Astrocyte of the spinal cord (primary cell): ENCODE results near the gene PCDHGA1.
"Not testable (repeated sequence)": the region's sequence is repeated elsewhere in the genome, so short reads cannot be mapped to it uniquely, and the experiment has no call there.

Source experiments
- DNase-seq: peaks from one replicate; pipeline ENCODE4 v3.0.0; 2011; ENCODE audit warnings: low read depth, low spot score
- H3K4me3 ChIP-seq: 2 replicates; pipeline ENCODE4 v1.5.1; 2011; ENCODE audit warnings: low read depth, mild to moderate bottlenecking, low read length, moderate library complexity
- in situ Hi-C: cut with HindIII; loops from 2 replicates; pipeline ENCODE4 v1.10.0; 2017; ENCODE audit warnings: low sequenced_read_pairs
- TF ChIP-seq, protein P1 (sequence below): IDR thresholded peaks from 2 replicates; pipeline ENCODE4 v1.5.1; 2012; ENCODE audit warnings: low read depth, mild to moderate bottlenecking, low read length, inconsistent platforms

The PCDHGA1 gene

GRCh38 chr5:141393267-141393666, 63.0 kb downstream of the PCDHGA1 start:
- DNase-seq: no peak
- in situ Hi-C loops: no loop called here
- H3K4me3 ChIP-seq: no peak overlapping the region
- TF ChIP-seq, protein P1, sequence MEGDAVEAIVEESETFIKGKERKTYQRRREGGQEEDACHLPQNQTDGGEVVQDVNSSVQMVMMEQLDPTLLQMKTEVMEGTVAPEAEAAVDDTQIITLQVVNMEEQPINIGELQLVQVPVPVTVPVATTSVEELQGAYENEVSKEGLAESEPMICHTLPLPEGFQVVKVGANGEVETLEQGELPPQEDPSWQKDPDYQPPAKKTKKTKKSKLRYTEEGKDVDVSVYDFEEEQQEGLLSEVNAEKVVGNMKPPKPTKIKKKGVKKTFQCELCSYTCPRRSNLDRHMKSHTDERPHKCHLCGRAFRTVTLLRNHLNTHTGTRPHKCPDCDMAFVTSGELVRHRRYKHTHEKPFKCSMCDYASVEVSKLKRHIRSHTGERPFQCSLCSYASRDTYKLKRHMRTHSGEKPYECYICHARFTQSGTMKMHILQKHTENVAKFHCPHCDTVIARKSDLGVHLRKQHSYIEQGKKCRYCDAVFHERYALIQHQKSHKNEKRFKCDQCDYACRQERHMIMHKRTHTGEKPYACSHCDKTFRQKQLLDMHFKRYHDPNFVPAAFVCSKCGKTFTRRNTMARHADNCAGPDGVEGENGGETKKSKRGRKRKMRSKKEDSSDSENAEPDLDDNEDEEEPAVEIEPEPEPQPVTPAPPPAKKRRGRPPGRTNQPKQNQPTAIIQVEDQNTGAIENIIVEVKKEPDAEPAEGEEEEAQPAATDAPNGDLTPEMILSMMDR: no peak

GRCh38 chr5:141394401-141395187, 64.3 kb downstream of the PCDHGA1 start:
- in situ Hi-C loops, H3K4me3 ChIP-seq, DNase-seq: not testable (repeated sequence)

DNA sequence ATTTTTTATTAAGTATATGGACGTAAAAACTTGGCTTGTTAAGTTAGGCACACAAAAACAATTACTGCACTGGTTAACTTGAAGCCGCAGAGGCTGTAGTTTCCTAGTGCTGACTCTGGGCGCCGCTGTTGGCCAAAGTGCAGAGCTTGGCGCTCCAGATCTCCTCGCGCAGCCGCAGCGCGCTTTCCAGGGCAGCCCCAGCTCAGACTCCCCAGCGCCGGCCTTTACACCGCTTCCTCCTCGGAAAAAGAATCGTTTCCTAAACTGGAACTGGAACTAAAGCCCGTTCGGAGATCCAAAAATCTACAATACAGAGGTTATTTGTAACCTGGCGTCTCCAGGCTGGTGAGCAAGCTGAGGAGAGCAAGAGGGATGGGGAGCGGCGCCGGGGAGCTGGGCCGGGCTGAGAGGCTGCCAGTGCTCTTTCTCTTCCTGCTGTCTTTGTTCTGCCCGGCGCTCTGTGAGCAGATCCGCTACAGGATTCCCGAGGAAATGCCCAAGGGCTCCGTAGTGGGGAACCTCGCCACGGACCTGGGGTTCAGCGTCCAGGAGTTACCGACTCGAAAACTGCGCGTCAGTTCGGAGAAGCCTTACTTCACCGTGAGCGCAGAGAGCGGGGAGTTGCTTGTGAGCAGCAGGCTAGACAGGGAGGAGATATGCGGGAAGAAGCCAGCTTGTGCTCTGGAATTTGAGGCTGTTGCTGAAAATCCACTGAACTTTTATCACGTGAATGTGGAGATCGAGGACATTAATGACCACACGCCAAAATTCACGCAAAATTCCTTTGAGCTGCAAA, 67.6 kb downstream of the PCDHGA1 start, which contains the start of gene PCDHGB5:
Gene PCDHGB5 (plus strand): TSS at position 192 of the 796 bp plus-strand sequence. CDS start 181 bp downstream, at position 373.
- peak; percentile 72 for DNase-seq
- in situ Hi-C loops: not testable (repeated sequence)
- TF ChIP-seq, protein P1: peak; percentile 65
- H3K4me3 ChIP-seq: peak within 1 kb of the TSS; percentile 38

GRCh38 chr5:141398608-141399007, 68.3 kb downstream of the PCDHGA1 start:
- in situ Hi-C loops: no loop called here
- H3K4me3 ChIP-seq: no peak overlapping the region

GRCh38 chr5:141399555-141400258, 69.4 kb downstream of the PCDHGA1 start:
- no peak for DNase-seq
- TF ChIP-seq, protein P1: no peak
- in situ Hi-C loops: no loop called here
- H3K4me3 ChIP-seq: no peak overlapping the region

More at GRCh38 chr5:141398608-141399007, 68.3 kb downstream of the PCDHGA1 start:
- TF ChIP-seq, protein P1: no peak
- DNase-seq: no peak

GRCh38 chr5:141402553-141403243, 72.4 kb downstream of the PCDHGA1 start, which contains the start of gene PCDHGA9:
PCDHGA9 (plus strand) TSS chr5:141402778; CDS start chr5:141402953, 175 bp downstream.
- H3K4me3 ChIP-seq: peak within 1 kb of the TSS; percentile 29
- DNase-seq: peak; percentile 42
- in situ Hi-C loops: no loop called here
- TF ChIP-seq, protein P1: peak; percentile 39
